ENCODE measurements around the gene ARMS2.

DNA sequence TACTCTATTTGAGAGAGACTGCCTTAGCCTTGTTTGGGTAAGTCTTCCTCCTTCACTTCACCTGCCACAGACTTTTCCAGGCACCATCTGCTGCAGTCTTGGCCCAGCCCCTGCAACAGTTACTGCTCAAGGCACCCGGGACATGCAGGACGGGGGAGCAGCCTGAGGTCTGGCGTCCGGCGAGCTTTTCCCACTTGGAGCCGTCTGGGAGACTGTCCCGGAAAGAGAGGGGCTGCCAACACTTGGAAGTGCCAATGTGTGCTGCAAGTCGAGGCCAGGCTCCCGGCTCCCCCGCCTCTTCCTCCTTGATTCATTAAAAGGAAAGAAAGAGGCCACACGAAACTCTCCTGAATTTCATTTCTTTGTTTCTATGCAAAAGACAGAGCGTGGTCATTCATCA lies 20.6 kb downstream of the ARMS2 start:
- TF ChIP-seq, protein P1, sequence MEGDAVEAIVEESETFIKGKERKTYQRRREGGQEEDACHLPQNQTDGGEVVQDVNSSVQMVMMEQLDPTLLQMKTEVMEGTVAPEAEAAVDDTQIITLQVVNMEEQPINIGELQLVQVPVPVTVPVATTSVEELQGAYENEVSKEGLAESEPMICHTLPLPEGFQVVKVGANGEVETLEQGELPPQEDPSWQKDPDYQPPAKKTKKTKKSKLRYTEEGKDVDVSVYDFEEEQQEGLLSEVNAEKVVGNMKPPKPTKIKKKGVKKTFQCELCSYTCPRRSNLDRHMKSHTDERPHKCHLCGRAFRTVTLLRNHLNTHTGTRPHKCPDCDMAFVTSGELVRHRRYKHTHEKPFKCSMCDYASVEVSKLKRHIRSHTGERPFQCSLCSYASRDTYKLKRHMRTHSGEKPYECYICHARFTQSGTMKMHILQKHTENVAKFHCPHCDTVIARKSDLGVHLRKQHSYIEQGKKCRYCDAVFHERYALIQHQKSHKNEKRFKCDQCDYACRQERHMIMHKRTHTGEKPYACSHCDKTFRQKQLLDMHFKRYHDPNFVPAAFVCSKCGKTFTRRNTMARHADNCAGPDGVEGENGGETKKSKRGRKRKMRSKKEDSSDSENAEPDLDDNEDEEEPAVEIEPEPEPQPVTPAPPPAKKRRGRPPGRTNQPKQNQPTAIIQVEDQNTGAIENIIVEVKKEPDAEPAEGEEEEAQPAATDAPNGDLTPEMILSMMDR (IDR thresholded peaks at IDR 0.05) = no peak
- TF ChIP-seq ELF1 (IDR thresholded peaks at IDR 0.05) = no peak
- TF ChIP-seq POLR2AphosphoS5 (IDR thresholded peaks at IDR 0.05; ENCODE audit: low read depth, low read length) = no peak
- TF ChIP-seq, protein P2, sequence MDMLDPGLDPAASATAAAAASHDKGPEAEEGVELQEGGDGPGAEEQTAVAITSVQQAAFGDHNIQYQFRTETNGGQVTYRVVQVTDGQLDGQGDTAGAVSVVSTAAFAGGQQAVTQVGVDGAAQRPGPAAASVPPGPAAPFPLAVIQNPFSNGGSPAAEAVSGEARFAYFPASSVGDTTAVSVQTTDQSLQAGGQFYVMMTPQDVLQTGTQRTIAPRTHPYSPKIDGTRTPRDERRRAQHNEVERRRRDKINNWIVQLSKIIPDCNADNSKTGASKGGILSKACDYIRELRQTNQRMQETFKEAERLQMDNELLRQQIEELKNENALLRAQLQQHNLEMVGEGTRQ (IDR thresholded peaks at IDR 0.05; ENCODE audit: borderline replicate concordance, low read depth, low read length) = no peak
- TF ChIP-seq EP300 (IDR thresholded peaks at IDR 0.05; ENCODE audit: borderline replicate concordance in 1 of 2, low read depth in 1 of 2, low read length in 1 of 2) = no peak
- no peak for TF ChIP-seq RXRA (IDR thresholded peaks at IDR 0.05; ENCODE audit: borderline replicate concordance, low read depth)
